Activated T-helper 1 cell treated with anti-CD3 and anti-CD28 coated beads, Interleukin-2, amount 50 U/mL, for 16 hours (primary cell): ENCODE data around the gene MS4A10.

Source experiments
- DNase-seq, 2 donors: peaks; one replicate each; pipeline ENCODE4 v3.0.0-alpha.2; 2020; ENCODE audit warnings: low read depth in 1 of 2, low spot score in 1 of 2

MS4A10 gene

DNA sequence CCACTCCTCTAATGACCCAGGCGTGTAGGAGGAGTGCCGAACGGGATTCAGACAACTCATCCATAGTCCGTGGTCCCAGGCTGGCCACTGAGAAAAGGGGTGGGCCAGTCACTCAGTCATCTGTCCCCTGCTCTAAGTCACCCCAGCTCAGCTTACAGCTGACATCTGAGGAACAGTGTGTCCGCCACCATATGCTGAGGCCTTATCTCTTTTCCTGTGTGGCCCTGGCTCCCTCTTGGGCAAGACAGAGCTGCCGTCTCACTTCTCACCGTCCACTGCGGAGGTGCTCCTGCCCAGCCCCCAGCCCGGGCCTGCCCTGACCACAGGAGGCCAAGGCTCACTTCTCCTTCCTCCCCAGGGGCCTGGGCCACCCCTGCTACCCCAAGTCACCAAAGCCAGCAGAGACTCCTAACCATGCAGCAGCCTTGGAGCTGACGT is 63.6 kb downstream of the MS4A10 start:
- no peak for DNase-seq

- no peak for DNase-seq
Observed at GRCh38 chr11:60849641-60850520, 64.7 kb downstream of the MS4A10 start.
